Stimulated activated CD8-positive, alpha-beta memory T cell treated with anti-CD3 and anti-CD28 coated beads, Interleukin-12 subunit alpha, Interleukin-12 subunit beta, amount 100 ng/mL, for 4 hours (primary cell): ENCODE data around the gene MSMP.

Source experiments
- DNase-seq: peaks from one replicate; pipeline ENCODE4 v3.0.0-alpha.2; 2020; ENCODE audit warnings: low read depth

The MSMP gene

DNA sequence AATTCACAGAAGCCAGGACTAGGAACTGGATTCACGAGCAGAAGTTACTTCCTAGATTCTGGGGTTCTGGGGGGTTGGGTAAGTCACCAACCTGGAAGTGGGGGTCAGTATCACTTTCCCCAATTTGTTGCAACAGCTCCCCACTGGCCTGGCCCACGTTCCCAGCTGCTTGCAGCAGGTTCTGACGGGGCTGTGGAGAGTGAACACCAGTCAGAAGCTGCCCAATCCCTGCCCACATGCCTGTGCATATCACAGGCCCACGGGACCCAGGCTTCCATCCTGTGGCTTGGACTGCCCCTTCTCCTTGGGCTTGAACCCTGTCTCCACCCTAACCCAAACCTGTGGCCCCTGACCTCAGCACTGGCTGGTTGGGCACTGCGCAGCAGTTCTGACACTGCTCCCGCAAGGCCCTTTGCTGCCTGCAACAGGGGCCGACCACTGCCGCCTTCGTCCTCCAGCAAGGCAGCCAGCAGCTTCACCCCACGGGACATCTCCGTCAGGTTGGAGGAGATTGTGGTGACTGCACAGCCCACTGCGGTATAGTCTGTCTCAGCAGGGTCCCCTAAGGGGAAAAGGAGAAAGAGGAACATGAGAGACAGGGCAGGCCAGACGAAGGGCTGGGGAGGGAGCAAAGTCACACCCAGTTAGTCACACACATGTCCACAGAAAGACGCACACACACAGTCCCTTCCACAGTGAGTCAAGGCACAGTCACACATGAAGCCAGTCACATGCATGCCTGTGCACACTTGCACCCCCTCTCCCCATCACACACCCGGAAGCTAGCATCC is 35.2 kb downstream of the MSMP start:
- DNase-seq, result no peak

DNA sequence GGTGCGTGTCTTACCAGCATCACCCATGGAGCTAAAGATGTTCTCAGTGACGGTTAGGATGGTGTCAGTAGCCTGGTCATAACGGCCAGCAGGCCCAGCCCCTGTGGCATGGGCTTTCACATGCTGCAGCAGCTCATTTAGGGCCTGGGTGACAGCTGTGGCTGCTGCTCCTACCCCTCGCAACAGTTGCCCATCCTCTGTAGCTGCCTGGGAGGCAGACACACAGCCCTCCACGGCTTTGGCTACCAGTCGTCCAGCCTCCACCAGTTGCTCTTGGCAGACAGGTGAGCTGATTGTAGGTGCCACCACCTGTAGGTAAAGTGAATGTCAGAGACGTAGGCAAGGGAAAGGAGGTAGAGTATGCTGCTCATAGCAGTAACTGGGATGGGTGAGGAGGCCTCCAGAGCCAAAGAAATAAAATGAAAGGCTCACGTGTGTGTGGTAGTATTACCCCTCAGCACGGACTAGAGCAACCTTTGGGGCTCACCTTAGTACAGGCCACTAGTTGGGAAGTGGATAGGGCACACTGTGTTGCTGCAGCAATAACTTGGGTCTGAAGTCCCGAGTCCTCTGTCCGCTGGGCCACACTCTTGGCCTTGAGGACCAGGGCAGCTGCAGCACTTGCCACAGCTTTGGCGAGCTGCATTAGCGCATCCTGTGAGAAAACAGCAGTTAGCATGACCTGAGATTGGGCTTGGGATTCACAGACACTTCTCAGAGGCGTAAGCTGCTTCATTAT is 36.8 kb downstream of the MSMP start:
- no peak for DNase-seq

DNA sequence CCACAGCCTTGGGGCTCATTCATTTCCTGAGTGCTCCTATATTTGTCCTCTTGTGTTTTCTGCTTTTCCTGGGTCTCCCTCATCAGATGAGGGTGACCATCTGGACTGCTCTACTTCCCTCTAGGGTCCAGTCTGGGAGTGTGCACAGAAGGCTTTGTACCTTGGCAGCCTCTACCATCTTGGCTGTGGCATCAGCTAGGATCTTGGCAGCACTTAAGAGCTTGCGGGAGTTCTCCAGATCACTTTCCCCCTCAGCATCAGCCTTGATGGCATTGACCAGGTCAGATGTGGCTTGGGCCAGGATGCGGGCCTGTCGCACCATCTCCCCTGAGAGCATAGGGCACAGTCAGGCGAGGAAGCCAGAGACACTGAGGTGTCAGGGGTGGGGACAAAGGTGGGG is 37.8 kb downstream of the MSMP start:
- DNase-seq, result no peak

DNA sequence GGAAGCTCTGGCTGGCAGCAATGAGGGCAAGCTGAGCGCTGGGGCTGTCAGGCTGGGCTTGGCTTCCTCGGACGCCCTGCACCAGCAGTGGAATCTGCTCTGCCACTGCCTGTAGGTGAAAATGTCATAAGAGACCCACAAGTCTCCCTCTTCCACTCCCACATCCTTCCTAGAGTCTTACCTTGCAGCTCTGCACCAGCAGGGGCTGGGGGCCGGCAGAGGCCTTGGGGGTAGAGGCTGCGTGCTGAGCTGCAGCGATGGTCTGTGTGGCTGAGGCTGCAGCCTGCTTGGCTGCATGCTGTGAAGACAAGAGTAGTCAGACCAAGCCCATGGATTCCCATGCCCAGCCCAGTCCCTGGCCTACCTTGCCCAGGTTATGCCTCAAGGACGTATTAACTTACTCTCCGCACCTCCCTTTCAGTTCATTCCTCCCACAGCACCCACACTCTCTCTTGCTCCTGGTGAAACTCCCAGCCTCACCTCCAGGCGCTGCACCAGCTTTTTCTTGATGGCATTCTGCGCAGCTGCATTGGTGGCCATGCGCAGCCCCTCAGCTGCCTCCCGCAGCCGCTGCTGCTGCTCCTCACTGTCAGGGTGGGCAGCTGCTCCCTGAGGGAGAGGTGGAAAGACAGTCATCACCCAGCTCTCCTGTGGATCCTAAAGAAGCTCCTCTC is 39.4 kb downstream of the MSMP start:
- no peak for DNase-seq

DNA sequence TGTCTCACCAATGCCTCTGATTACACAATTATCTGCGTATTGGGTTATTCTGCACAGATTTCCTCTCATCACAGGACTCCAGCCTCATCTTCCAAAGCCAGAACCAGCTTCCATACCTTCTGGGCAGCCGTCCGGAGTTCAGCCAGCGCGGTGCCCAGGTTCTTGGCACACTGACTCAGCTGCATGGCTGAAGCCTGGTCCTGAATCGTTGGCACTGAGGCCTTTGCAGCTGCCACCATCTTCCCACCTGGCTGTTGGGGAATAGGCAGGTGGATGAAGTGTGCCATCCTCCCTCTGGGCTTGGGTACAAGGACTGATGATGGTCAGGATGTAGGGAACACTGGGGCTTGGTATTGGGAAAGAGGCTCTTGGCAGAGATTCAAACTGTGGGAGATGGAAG is 40.0 kb downstream of the MSMP start:
- no peak for DNase-seq

DNA sequence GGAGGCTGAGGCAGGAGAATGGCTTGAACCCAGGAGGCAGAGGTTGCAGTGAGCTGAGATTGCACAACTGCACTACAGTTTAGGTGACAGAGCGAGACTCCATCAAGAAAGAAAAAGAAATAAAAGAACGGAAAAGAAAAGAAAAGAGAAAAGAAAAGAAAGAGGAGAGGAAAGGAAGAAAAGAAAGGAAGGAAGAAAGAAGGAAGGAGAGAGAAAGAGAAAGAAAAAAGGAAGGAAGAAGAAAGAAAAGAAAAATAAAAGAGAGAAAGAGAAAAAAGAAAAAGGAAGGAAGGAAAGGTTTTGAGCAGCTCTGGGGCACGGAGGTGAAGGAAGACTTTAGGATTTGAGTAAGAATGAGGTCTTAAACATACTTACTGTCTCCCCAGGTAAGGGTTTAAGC is 40.5 kb downstream of the MSMP start:
- no peak for DNase-seq

DNA sequence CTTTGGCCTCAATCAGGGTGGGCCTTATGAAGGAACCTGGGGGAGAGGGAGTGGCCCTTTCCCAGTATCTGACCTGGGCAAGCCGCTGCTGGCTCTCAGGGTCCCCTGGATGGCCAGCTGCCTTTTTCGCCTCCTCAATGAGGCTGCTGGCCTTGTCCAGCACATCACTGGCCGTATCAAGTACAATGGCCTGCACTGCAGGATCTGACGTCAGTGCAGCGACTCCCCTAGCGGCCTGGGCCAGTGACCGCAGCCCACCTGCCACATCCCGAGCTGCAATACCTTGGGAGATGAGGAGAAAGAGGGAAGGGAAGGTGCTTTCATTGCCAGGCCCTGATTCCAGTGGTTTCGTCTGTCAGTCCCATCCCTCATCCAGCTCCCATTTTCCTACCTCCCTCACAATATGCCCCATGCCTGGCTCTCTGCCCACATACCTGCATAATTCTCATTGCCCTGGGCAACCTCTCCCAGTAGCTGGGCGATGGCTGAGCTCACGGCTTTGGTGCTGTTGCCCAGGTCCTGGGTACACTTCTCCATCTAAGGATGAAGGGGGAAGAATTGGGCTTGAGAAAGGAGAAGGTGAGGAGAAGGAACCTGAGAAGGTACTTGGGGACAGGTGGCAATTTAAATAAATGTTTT is 41.2 kb downstream of the MSMP start:
- no peak for DNase-seq

DNA sequence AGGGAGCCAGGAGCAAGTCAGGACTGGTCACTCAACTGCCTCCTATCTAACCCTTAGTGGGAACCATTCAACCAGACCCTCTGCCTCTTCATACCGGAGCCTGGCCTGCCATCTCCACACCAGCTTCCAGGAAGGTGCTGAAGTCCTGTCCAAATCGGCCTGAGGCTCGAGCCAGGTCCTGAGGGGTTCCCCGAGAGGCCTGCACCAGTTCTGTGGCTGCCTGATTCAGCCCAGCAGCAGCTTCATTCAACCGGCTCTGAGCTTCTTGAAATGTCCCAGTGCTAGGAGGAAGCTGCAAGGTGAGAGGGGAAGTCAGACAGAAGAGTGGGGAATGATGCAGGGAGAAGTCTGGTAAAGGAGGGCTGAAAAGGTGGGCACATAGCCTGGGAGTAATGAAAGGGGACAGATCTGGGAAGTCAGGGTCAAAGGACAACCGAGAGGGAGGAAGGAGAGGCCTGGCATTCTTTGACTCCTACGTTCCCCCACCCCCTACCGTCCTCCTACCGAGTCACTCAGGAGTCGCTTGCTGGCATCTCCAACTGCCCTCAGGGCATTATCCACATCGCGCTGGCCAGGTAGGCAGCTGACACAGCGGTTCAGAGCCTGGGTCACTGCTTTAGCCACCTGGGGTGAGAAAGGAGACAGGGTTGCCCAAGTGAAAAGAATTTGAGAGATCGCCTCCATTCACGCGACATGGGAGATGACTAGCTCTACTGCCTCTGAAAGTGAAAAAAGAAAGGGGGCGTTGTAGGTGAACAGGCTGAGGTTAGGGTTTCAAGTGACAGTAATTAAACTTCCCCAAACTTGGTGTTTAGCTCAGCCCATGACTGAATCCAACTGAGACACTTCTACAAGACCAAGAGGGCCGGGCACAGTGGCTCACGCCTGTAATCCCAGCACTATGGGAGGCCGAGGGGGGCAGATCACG is 42.3 kb downstream of the MSMP start:
- no peak for DNase-seq

DNA sequence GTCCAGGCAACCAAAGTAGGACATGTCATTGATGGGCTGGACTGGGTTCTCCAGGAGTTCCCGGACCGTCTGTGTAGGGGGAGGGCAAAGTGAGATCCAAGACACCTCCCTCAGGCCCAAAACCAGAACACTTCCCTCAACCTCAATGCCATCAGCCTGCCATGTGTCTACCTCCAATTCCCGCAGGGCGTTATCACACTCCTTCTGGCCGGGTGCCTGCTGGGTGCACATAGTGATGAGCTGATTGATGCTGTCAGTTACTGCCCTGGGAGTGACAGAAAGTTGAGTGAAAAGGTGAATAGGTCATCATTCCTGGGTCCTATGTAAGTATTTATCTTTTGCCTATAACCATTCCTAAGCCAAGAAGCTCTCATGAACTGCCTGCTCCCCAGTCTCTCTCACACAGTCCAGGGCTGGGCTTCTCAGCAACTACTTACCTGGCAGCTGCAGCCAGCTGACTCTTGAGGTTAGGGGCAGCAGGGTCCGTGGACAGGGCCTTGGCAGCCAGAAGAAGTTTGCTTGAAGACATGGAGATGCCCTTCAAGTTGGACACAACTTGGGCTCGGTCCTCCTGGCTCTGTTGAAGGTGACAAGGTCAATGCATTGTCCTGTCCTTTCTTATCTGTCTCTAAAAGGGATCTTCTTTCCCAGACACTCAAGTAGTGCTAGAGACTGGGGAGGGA is 43.1 kb downstream of the MSMP start:
- no peak for DNase-seq

DNA sequence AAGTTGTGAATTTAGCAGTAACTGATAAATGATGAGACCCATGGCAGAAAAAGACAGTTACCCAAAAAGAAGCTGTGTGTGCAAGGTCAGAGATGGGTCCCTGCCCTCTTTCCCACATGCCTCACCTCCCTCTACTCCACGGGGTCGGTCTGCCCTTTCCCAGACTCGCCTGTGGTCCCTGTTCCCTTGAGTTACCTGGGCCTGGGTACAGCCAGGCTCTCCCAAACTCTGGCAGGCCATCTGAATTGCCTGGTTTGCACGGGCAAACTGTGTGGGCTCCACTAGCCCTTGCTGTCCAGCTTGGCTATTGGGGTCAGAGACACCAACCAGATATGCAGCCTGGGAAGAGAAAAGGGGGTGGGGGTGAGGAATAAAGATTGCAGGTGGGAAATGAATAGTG is 45.9 kb downstream of the MSMP start:
- no peak for DNase-seq

DNA sequence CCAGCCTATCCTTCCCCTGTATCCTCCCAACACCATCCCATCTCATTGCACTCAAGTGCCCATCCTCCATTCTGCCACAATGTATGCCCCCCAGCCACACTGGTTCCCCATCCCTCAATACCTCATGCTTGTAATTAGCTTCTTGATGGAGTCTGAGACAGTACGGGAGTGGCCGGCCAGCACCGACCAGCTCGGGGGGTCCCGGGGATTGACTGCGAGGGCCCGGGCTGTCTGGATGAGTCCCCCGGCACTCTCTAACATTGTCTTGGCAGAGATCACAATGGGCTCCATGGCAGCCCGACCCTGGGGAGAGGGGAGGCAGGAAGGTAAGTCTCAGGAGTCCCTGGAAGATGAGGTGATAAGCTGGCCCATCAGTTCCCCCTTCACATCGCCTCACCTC is 47.1 kb downstream of the MSMP start:
- no peak for DNase-seq

DNA sequence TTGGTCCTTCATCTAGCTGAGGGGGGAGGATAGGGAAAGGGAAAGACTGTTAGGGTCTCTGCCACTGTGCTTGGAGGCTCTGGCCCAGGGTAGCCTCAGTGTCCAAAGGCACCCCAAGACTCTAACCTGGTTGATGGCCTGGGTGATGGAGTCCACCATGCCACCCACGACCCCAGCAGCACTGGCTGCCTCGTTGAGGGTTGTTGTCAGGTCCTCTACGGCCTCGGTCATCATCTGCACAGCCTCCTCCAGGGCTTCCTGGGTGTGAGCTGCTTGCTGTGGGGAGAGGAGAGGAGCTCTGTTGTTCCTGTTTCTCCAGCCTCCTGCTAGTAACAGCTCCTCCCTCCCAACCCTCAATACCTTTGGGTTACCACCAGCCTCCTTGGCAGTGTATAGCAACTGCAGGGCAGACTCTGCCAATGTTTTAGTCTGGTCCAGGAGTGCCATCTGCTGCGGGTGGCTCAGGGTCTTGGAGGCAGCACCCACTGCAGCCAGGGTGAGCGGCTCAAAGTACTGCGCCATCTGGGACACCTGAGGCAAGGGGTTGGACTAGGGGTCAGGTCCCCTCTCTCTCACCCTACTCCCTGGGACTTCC is 48.1 kb downstream of the MSMP start:
- no peak for DNase-seq

DNA sequence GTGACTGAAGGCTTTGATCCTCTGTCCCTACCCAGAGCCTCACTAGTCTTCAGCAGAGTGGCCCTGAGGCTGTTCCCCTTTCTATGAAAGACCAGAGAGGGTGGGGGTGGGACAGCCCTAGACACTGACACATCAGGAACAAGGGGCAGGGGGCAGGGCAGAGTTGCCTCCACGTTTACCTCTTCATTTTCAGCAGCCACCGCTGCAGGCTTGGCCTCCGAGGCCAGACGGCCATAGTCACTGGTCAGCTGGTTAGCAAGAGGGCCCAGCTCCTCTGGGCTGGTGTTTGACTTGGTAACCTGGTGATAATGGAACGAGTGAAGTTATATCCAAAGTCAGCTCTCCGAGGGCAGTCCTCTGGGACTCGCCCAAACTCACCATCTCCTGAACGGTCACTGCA is 48.7 kb downstream of the MSMP start:
- DNase-seq, result no peak

DNA sequence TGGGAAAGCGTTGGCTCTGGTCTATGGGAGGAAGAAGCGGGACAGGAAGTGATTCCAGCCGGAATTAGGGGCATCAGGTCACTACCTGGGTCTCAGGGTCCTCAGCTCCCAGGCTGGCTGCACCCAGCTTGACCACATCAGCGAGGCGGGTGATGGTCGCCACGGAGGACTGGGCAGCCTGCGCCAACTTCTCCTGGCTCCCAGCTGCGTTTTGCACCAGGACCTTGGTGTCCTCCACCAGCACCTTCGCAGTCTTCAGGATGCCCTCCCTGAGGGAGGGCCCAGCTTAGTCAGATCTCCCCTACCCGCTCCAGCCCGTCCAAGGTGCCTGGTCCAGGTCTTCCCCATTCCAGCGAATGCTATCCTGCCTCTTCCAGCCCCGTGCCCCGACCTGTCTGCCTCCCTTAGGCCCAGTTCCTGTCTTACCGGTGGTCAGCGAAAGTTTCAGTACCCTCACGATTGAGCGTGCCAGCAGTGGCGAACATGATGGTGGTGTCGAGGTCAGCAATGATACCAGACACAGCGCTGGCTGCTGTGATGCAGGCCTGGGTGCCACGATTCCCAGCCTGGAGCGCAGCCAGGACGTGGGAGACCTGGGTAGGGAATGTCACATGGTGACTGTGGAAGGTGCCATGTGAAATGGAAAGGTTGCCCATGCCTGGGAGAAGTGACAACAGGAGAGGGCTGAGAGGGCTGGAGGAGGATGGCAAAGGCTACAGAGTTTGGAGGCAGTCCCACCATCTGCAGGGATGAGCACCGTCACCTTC is 50.0 kb downstream of the MSMP start:
- DNase-seq, result no peak
